DND-41 (cell line): ENCODE measurements around the gene ZNF280A.

Experiments used
- CTCF ChIP-seq: IDR thresholded peaks from 2 replicates; pipeline ENCODE4 v1.5.1; 2012; ENCODE audit warnings: borderline replicate concordance, low read length, moderate library complexity, mild to moderate bottlenecking; ENCODE audit not compliant: poor library complexity, severe bottlenecking; ENCODE audit errors: extremely low read depth
- EZH2 ChIP-seq: IDR thresholded peaks from 3 replicates; pipeline ENCODE4 v1.6.1; 2012; ENCODE audit warnings: borderline replicate concordance, low read depth, mild to moderate bottlenecking, moderate library complexity, low read length, inconsistent platforms; ENCODE audit not compliant: severe bottlenecking

GRCh38 chr22:22498267-22498666, 21.8 kb downstream of the ZNF280A start:
- TF ChIP-seq CTCF (no peak), EZH2 (no peak)
